Pulmonary artery endothelial cell (primary cell): ENCODE results near the gene SOST. TPM values are rescaled to one million over a fixed set of nuclear protein-coding genes. Genes with fewer than 3 reads are reported as not detected.
"Not testable (repeated sequence)": the region's sequence is repeated elsewhere in the genome, so short reads cannot be mapped to it uniquely, and the experiment has no call there.

Experiments used
- DNase-seq: peaks from one replicate; pipeline ENCODE4 v3.0.0-alpha.2; 2011; ENCODE audit warnings: low read depth, low spot score
- total RNA-seq: library from RNA; depleted of rRNA; stranded (reverse); fragments of >200 nt; gene quantifications from 2 replicates; pipeline ENCODE4 v1.2.3, GENCODE V29; 2014

Gene SOST
- total RNA-seq = not detected in 2 replicates

DNA sequence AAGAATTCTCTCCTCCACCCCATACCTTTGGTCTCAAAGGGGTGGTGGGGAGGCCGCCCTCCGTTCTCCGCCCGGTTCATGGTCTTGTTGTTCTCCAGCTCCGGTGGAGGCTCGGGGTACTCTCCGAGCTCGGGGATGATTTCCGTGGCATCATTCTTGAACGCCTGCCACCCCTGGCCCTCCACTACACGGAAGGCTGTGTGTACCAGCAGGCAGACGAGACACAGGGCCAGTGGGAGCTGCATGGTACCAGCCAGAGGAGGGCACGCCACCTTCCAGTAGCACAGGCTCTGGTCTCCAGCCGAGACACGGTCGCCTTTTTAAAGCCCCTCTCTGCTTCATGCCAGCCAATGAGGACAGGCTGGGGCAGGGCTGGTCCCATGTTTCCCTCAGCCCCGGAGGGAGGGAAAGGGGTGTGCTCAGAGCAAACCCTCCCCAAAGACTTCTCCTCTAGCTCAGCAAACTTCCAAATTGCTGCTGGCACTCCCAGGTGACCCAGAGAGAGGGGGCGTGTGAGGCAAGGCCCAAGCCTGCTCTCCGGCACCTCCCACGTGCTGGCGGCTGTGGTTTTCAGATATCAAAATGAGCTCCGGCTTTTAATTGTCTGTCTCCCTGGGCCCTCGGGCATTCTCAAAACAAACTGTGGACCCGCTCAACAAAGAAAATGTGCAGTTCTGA is at the start of gene SOST:
Gene SOST, minus strand, starts transcription at position 295 of the 678 bp plus-strand sequence. Its CDS starts 50 bp downstream, at position 245.
- DNase-seq = no peak

DNA sequence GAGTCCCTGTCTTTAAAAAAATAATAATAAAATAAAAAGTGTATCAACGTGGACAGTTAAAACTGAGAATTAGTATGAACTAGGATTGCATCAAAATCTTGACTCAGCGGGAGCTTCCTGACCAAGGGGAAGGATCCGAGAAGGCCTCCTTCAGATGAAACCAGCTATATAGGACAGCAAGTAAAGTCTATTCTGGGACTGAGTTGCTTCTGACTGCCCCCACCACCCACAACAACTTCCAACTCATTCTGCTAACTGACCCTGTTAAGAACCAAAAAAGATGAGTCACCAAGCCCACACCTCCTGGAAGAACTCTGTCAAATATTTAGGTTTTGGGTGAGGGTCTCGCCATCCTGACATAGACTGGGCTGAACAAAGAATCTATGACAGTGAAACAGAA is 49.5 kb upstream of the SOST start:
- DNase-seq = no peak

GRCh38 chr17:43805117-43805516 is 46.5 kb upstream of the SOST start:
- DNase-seq = no peak

GRCh38 chr17:43803758-43804157 is 45.2 kb upstream of the SOST start:
- DNase-seq = no peak

GRCh38 chr17:43801844-43802243 is 43.3 kb upstream of the SOST start:
- DNase-seq = no peak

- DNase-seq = no peak
Measured at GRCh38 chr17:43800736-43801135, 42.1 kb upstream of the SOST start.

GRCh38 chr17:43799047-43799446 is 40.5 kb upstream of the SOST start:
- DNase-seq = no peak

GRCh38 chr17:43798024-43798423 is 39.4 kb upstream of the SOST start:
- DNase-seq = not testable (repeated sequence)

GRCh38 chr17:43792668-43793067 is 34.1 kb upstream of the SOST start:
- not testable (repeated sequence) for DNase-seq

- no peak for DNase-seq
Measured at GRCh38 chr17:43791589-43791988, 33.0 kb upstream of the SOST start.

- DNase-seq = no peak
Measured at GRCh38 chr17:43790311-43790940, 31.8 kb upstream of the SOST start.

DNA sequence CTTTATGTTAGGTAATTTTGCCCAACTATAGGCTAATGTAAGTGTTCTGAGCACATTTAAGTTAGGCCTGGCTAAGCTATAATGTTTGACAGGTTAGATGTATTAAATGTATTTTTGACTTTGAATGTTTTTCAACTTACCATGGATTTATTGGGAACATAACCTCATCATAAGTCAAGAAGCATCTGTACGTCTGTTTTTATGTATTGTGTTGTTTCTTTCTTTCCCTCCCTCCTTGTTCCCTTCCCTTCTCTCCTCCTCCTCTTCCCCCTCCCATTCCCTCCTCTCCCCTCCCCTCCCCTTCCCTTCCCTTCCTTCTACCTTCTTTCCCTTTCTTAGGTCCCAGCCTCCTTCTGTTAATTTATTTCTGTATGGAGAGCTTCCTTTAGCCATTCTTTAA is 30.9 kb upstream of the SOST start:
- DNase-seq = no peak

GRCh38 chr17:43788540-43788939 is 29.9 kb upstream of the SOST start:
- DNase-seq = no peak

GRCh38 chr17:43787728-43788127 is 29.1 kb upstream of the SOST start:
- no peak for DNase-seq

DNA sequence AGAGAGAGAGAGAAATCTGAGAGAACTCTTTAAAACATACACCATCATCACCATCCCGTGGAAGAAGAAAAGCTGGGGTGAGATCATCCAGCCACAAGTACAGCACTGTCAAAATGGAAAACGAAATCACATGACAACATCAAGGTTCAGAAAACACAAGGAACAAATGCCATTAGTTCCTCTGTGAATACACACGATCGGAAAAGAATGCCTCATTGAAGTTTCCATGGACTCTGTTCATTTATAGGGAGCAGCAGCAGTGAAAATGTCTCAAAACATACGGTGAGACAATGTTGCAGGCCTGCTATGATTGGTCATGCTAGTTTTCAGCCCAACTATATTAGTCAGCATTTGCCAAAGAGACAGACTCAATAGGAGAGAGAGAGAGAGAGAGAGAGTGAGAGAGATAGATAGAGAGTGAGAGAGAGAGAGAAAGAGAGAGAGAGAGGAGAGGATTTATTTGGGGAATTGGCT is 26.1 kb upstream of the SOST start:
- no peak for DNase-seq

DNA sequence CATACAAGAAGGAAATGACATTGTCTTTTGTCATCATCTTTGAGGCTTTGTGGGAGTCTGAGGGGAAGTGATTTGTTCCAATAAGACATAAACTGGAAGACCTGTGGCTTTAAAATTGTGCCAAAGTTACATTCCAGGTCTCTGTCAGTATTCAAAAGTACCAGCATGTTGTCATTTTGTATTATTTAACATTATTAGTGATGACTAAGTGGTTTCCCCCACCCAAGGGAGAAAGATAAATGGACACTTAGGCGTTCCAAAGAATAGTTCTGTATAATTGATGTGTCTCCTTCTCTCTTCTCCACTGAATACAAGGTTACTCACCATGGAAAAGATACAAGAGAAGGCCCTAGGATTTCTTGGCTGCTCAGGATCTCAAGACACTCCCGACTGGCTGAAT is 25.5 kb upstream of the SOST start:
- no peak for DNase-seq

GRCh38 chr17:43782913-43783680 is 24.5 kb upstream of the SOST start:
- DNase-seq = no peak

GRCh38 chr17:43780135-43780534 is 21.5 kb upstream of the SOST start, which contains the start of gene CFAP97D1:
Gene CFAP97D1 (plus strand): TSS chr17:43780435. CDS start chr17:43780463, 28 bp downstream.
- no peak for DNase-seq

- DNase-seq = no peak
Measured at GRCh38 chr17:43779145-43780125, 20.8 kb upstream of the SOST start.

- peak; percentile 83 for DNase-seq
Measured at GRCh38 chr17:43778337-43779144, 19.9 kb upstream of the SOST start, which contains the start of gene DUSP3. Gene DUSP3 (minus strand): TSS chr17:43778977. CDS start chr17:43778924, 53 bp downstream.
